ELF-1 (cell line): ENCODE data around the gene ABCG8.
"Not testable (repeated sequence)": the region's sequence is repeated elsewhere in the genome, so short reads cannot be mapped to it uniquely, and the experiment has no call there.

Source experiments
- DNase-seq: peaks from one replicate; pipeline ENCODE4 v3.0.0-alpha.2; 2016; ENCODE audit warnings: low read depth, low spot score

ABCG8 gene

GRCh38 chr2:43911136-43911790 is 72.5 kb downstream of the ABCG8 start:
- DNase-seq = not testable (repeated sequence)

GRCh38 chr2:43924463-43924862 is 85.7 kb downstream of the ABCG8 start:
- DNase-seq = no peak

- no peak for DNase-seq
Measured at GRCh38 chr2:43925431-43925830, 86.7 kb downstream of the ABCG8 start.

GRCh38 chr2:43927442-43927841 is 88.7 kb downstream of the ABCG8 start:
- DNase-seq = no peak

GRCh38 chr2:43931293-43931692 is 92.5 kb downstream of the ABCG8 start:
- no peak for DNase-seq
